ENCODE results near the gene LAMA3.
"Not testable (repeated sequence)": the region's sequence is repeated elsewhere in the genome, so short reads cannot be mapped to it uniquely, and the experiment has no call there.

The LAMA3 gene

DNA sequence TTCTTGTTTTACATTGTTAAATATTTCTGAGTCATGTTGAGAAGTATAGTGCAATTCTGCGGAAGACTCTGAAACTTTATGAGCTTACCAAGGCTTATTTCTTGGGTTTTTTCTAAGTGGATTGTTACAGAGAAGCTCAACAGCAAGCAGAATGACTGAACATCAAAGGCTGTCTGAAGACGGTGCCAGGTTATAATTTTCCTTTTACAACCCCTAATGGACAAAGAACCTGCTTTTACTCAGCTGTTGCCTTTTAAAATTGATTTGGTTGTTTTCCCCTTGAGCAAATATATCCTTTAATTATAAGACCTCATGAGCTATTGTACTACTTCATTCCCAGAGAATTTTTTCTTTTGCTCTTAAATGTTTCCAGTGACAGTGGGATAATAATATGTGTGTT is 41.6 kb downstream of the LAMA3 start:
- DNase-seq (ENCODE audit: low read depth): no peak

- no peak for DNase-seq (ENCODE audit: low read depth)
These were observed 42.6 kb downstream of the LAMA3 start for GRCh38 chr18:23731861-23732260.

GRCh38 chr18:23732439-23732838 is 43.2 kb downstream of the LAMA3 start:
- no peak for DNase-seq (ENCODE audit: low read depth)

- DNase-seq (ENCODE audit: low read depth): not testable (repeated sequence)
These were observed 44.0 kb downstream of the LAMA3 start for GRCh38 chr18:23733265-23733664.

GRCh38 chr18:23733895-23734294 is 44.6 kb downstream of the LAMA3 start:
- no peak for DNase-seq (ENCODE audit: low read depth)

GRCh38 chr18:23735021-23735464 is 45.8 kb downstream of the LAMA3 start:
- DNase-seq (ENCODE audit: low read depth): no peak

- DNase-seq (ENCODE audit: low read depth): no peak
These were observed 48.3 kb downstream of the LAMA3 start for GRCh38 chr18:23737578-23737977.

GRCh38 chr18:23738151-23738550 is 48.9 kb downstream of the LAMA3 start:
- no peak for DNase-seq (ENCODE audit: low read depth)

GRCh38 chr18:23738575-23738974 is 49.3 kb downstream of the LAMA3 start:
- DNase-seq (ENCODE audit: low read depth): no peak

GRCh38 chr18:23740105-23740830 is 51.0 kb downstream of the LAMA3 start:
- DNase-seq (ENCODE audit: low read depth): no peak

- DNase-seq (ENCODE audit: low read depth): not testable (repeated sequence)
These were observed 52.7 kb downstream of the LAMA3 start for GRCh38 chr18:23741967-23742366.

DNA sequence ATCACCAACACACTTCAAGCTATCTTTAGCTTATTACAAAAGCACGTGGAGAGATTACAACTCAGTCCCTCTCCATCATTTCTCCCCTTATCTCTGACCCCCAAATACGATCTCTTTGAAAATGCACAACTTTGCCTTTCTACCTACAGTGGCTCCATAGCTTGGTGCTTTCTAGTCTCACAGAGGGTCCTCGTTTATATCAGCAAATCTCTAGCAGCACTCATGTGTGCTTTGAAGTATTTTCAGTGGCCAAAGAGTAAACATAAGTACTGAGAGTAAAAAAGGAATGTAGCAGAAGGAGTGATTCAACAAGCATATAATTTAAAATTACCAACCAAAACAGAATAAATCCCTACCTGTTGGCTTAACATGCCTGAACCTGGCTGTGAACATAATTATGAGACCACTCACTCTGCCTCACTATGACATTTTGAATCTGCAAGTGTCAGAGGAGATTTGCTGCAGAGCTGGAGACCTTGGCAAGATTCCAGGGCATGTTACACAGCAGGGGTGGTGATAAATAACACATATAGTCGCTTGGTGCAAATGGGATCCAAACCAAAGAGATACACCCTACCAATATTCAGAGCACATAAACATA is 54.6 kb downstream of the LAMA3 start:
- no peak for DNase-seq (ENCODE audit: low read depth)

- DNase-seq (ENCODE audit: low read depth): no peak
These were observed 56.1 kb downstream of the LAMA3 start for GRCh38 chr18:23745366-23745765.

- DNase-seq (ENCODE audit: low read depth): no peak
These were observed 57.6 kb downstream of the LAMA3 start for GRCh38 chr18:23746851-23747250.

- no peak for DNase-seq (ENCODE audit: low read depth)
These were observed 63.1 kb downstream of the LAMA3 start for GRCh38 chr18:23752363-23752762.

GRCh38 chr18:23752796-23753195 is 63.5 kb downstream of the LAMA3 start:
- no peak for DNase-seq (ENCODE audit: low read depth)

GRCh38 chr18:23756590-23757436 is 67.6 kb downstream of the LAMA3 start:
- no peak for DNase-seq (ENCODE audit: low read depth)

- DNase-seq (ENCODE audit: low read depth): no peak
These were observed 68.1 kb downstream of the LAMA3 start for GRCh38 chr18:23757437-23757733.

DNA sequence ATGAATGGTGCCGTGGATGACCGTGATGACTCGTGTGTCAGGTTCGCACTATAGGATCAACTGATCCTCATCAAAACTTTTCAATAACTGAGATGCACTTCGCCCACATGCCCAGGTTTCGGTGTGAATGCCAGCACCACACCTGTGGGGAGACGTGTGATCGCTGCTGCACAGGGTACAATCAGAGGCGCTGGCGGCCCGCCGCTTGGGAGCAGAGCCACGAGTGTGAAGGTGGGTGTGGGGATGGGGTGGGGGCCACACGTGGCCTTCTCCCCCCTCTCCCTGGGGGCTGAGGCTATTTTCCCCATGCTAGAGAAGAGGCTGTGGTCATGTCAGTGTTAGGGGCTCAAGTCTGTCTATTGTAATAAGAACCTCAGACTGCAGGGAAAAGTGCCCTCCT is 69.0 kb downstream of the LAMA3 start:
- DNase-seq (ENCODE audit: low read depth): no peak

- DNase-seq (ENCODE audit: low read depth): no peak
These were observed 72.7 kb downstream of the LAMA3 start for GRCh38 chr18:23761941-23762340.

- DNase-seq (ENCODE audit: low read depth): no peak
These were observed 74.1 kb downstream of the LAMA3 start for GRCh38 chr18:23763343-23763742.

GRCh38 chr18:23765931-23766330 is 76.7 kb downstream of the LAMA3 start:
- no peak for DNase-seq (ENCODE audit: low read depth)

Measured in non-pigmented ciliary epithelial cell (primary cell).